A549 (cell line): ENCODE results near the gene GLIS1. TPM values are rescaled to one million over a fixed set of nuclear protein-coding genes. Genes with fewer than 3 reads are reported as not detected.

Experiments used
- ATAC-seq, 2 experiments: fragments of 200-7000 bp in 1 of 2; fragments of >200 bp in 1 of 2; cut with Nextera tagmentation in 1 of 2; cut with Tn5 transposase in 1 of 2; 3 replicates each; pipeline versions ENCODE4 v1.8.0 to v1.9.1; 2018 to 2020; ENCODE audit warnings: mild to moderate bottlenecking in 1 of 2, moderate library complexity in 1 of 2
- CTCF ChIA-PET: fragments of 300-600 bp; sonication (Branson Sonifier 250); formaldehyde crosslinking; extraction: SDS; loops from one replicate; lab custom pipeline; 2021; ENCODE audit warnings: antibody characterized with exemption, inconsistent platforms; lab: Yijun Ruan, JAX
- POLR2A ChIA-PET: fragments of 350-600 bp; formaldehyde crosslinking; extraction: SDS; loops from one replicate; lab custom pipeline; 2021; ENCODE audit warnings: antibody characterized with exemption, inconsistent platforms; lab: Yijun Ruan, JAX
- DNase-seq, 2 experiments: peaks; one replicate each; pipeline versions ENCODE4 v3.0.0 to v3.0.0-alpha.2; 2011 to 2016; ENCODE audit warnings: low read depth in 1 of 2, low spot score in 1 of 2
- FAIRE-seq: peaks from 2 replicates; lab custom pipeline; 2011; peaks lifted over from hg19 to GRCh38; lab: Jason Lieb, UNC
- H3K27ac ChIP-seq, 2 experiments: fragments of >200 bp; sonication (Bioruptor Twin); formaldehyde crosslinking; 3 replicates each; pipeline ENCODE4 v1.5.1; 2016 to 2017
- H3K4me1 ChIP-seq: fragments of >200 bp; sonication (Bioruptor Twin); formaldehyde crosslinking; 3 replicates; pipeline ENCODE4 v1.6.1; 2016
- H3K4me2 ChIP-seq: fragments of >200 bp; sonication (Bioruptor Twin); formaldehyde crosslinking; 3 replicates; pipeline ENCODE4 v1.6.1; 2016
- H3K4me3 ChIP-seq: fragments of >200 bp; sonication (Bioruptor Twin); formaldehyde crosslinking; 3 replicates; pipeline ENCODE4 v1.5.1; 2016
- H3K9me3 ChIP-seq: fragments of >200 bp; sonication (Bioruptor Twin); formaldehyde crosslinking; 3 replicates; pipeline ENCODE4 v1.6.1; 2016
- BHLHE40 ChIP-seq: IDR thresholded peaks from 2 replicates; pipeline ENCODE4 v1.6.1; 2012; ENCODE audit warnings: low read depth, low read length, inconsistent platforms
- EP300 ChIP-seq, 2 experiments: fragments of >200 bp; sonication (Bioruptor Twin); formaldehyde crosslinking; IDR thresholded peaks; 2 replicates in 1 of 2; 3 replicates in 1 of 2; pipeline ENCODE4 v1.6.1; 2016 to 2017
- HOXA7 ChIP-seq: fragments of 250-450 bp; sonication (Bioruptor Pico); IDR thresholded peaks from 2 replicates; pipeline ENCODE4 v1.5.0; 2020; ENCODE audit warnings: mild to moderate bottlenecking, moderate library complexity
- HOXB13 ChIP-seq: fragments of 250-450 bp; sonication (Bioruptor Pico); IDR thresholded peaks from 2 replicates; pipeline ENCODE4 v1.5.0; 2020; ENCODE audit warnings: low read depth, mild to moderate bottlenecking, moderate library complexity
- KDM1A ChIP-seq: fragments of 200-600 bp; sonication (generic); IDR thresholded peaks from 2 replicates; pipeline ENCODE4 v1.6.1; 2016; ENCODE audit warnings: low read depth, mild to moderate bottlenecking
- MAFK ChIP-seq: fragments of 450-650 bp; IDR thresholded peaks from 2 replicates; pipeline ENCODE4 v1.6.1; 2014; ENCODE audit not compliant: partially characterized antibody
- NPAS2 ChIP-seq: fragments of 250-450 bp; sonication (Bioruptor Pico); IDR thresholded peaks from 2 replicates; pipeline ENCODE4 v1.8.0; 2022; ENCODE audit warnings: mild to moderate bottlenecking, moderate library complexity, borderline replicate concordance
- POLR2A ChIP-seq: IDR thresholded peaks from 2 replicates; pipeline ENCODE4 v1.6.1; 2012; ENCODE audit warnings: mild to moderate bottlenecking, low read length
- RARB ChIP-seq: fragments of 250-450 bp; sonication (Bioruptor Pico); IDR thresholded peaks from 2 replicates; pipeline ENCODE4 v1.8.0; 2021; ENCODE audit warnings: mild to moderate bottlenecking, moderate library complexity
- REST ChIP-seq: fragments of 200-600 bp; sonication (generic); IDR thresholded peaks from 2 replicates; pipeline ENCODE4 v1.6.1; 2016; ENCODE audit warnings: antibody characterized with exemption, mild to moderate bottlenecking, moderate library complexity
- RFX5 ChIP-seq: fragments of 450-650 bp; IDR thresholded peaks from 2 replicates; pipeline ENCODE4 v1.7.1; 2014; ENCODE audit warnings: antibody characterized with exemption, mild to moderate bottlenecking, moderate library complexity
- RNF2 ChIP-seq: fragments of 200-600 bp; sonication (generic); IDR thresholded peaks from 2 replicates; pipeline ENCODE4 v1.6.1; 2016; ENCODE audit warnings: low read depth, mild to moderate bottlenecking, antibody characterized with exemption, moderate library complexity, borderline replicate concordance
- TP53 ChIP-seq: fragments of 250-450 bp; sonication (Bioruptor Pico); IDR thresholded peaks from 2 replicates; pipeline ENCODE4 v1.5.0; 2021; ENCODE audit warnings: mild to moderate bottlenecking, moderate library complexity
- ZC3H11A ChIP-seq: fragments of 450-650 bp; IDR thresholded peaks from 2 replicates; pipeline ENCODE4 v1.6.1; 2014; ENCODE audit warnings: antibody characterized with exemption, mild to moderate bottlenecking
- WGBS: methylation state at CpG from one replicate; pipeline ENCODE4 v1.1.6; 2017; ENCODE audit errors: missing lambda C conversion rate; 5-methylcytosine and 5-hydroxymethylcytosine counted together
- polyA plus RNA-seq, 4 experiments: library from polyadenylated mRNA; depleted of rRNA in 3 of 4; stranded (reverse); fragments of >200 nt; fragmentation: RNase III in 1 of 4; extraction: RNeasy Plus Mini Kit Qiagen cat#74134 plus additional on column Dnase treatment in 1 of 4; gene quantifications; 2 replicates in 3 of 4; 3 replicates in 1 of 4; pipeline ENCODE4 v1.2.3, GENCODE V29; 2011 to 2017
- TF ChIP-seq, protein P1 (sequence below): IDR thresholded peaks from 2 replicates; pipeline ENCODE4 v1.6.1; 2012; ENCODE audit warnings: low read depth, borderline replicate concordance
- TF ChIP-seq, protein P2 (sequence below): fragments of 150-350 bp; IDR thresholded peaks from 2 replicates; pipeline ENCODE4 v1.6.1; 2014; ENCODE audit warnings: low read depth, mild to moderate bottlenecking, low read length
- TF ChIP-seq, protein P3 (sequence below): fragments of 450-650 bp; IDR thresholded peaks from 2 replicates; pipeline ENCODE4 v1.6.1; 2014; ENCODE audit warnings: antibody characterized with exemption

GLIS1 gene
- polyA plus RNA-seq, 2 of the 4 experiments (the other 2 are of a cell fraction) = 0.04 TPM; not detected in 1

DNA sequence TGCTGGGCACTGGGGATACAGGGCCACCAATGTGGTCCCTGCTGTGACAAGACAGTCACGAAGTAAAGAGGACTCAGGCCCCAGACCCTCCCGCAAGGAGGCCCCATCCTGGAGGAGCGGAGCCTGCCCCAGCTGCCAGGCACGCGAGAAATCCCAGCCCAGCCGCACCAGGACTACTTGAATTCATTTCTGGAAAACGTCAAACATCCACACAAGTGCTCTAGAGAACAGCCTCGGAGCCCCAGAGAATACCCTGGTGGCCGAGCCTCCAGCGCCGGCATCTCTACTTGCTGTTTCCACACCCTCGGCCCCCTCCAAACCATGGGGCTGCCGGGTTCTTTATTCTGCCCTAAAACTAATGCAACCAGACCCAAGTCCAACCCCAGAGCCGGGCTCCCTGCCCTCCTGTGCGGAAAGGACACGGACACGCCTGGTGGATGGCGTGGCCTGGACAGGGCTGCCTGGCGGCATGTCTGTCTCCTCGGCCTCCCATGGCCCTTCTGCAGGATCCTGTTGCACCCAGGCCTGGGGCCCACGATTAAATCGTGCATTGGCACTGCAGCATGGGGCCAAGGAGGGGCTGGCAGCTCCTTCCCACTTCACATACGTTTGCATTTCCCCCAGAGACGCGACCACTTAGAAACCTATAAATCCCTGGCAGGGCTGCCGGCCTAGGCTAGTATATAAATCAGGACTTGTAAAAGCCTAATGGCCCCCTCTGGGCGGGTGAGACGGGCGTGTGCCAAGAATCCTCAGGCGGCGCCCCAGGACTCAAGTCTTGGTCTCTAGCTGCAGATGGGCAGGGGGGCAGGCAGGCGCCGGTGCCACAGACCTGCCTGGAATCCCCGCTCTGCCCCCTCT lies 238.5 kb downstream of the GLIS1 start:
- H3K4me1 ChIP-seq = no peaks in the 10 kb centered on the region
- no peak for FAIRE-seq
- no peak overlapping the region for H3K4me2 ChIP-seq
- no peak overlapping the region for H3K4me3 ChIP-seq
- DNase-seq = no peak
- H3K9me3 ChIP-seq = no peaks in the 10 kb centered on the region
- no peak overlapping the region for H3K27ac ChIP-seq
- no peak for ATAC-seq
- 79% methylated on average over 23 of the region's 34 CpGs for WGBS
- TF ChIP-seq POLR2A = no peak
- POLR2A ChIA-PET = no interaction called here
- CTCF ChIA-PET = interaction anchor here (0.6 to 3.8 kb wide), 2 partner anchors 15 to 459 kb away, joined by 4 to 26 read pairs; no protein-coding TSS in a partner anchor

DNA sequence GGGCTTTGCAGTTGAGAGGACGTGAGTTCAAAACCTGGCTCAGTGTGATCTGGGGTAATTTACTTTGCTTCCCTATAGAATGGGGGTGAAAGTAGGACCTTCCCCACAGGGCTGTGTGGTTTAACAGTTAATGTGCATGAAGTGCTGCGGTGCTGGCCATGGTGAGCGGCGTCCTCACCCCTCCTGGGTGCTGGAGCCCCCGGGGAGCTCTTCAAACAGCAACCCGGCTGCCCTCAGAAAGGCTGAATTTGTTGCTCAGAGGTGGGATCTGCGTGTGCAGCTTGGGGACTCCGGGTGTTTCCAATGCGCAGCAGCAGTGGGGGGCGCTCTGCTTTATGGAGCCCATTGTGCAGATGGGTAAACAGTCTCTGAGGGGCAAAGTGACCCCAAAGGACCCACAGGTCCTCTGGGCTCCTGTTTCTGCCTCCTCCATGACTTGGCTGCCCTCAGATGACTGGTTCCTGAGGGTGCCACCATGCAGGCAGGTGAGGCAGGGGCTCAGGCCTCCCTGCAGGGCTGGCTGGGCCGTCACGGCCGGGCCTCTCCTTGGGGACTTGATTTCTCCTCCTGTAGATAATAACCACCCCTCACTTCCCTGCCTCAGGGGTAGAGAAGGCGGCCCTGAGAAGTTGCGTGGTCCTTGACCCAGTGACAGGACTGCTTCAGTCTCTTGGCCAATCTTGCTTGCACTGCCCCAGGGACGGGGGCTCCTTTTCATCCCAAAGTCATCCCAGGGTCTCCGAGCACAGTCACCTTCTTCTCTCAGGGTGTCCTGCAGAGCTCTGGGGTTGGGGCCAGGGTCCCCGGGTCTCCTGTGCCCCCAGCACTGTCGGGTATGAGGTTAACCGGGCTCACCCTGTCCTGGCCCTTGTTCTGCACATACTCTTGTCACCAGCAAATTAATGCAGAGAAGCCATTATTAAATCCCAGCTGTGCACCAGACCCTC lies 239.4 kb downstream of the GLIS1 start:
- POLR2A ChIA-PET = no interaction called here
- DNase-seq = no peak
- Histone ChIP-seq H3K4me1 (no peaks in the 10 kb centered on the region), H3K4me3 (no peak overlapping the region), H3K4me2 (no peak overlapping the region), H3K27ac (no peak overlapping the region), H3K9me3 (no peaks in the 10 kb centered on the region)
- no peak for FAIRE-seq
- no peak for ATAC-seq
- TF ChIP-seq MAFK = no peak
- no peak for TF ChIP-seq ZC3H11A
- 44% methylated on average over 8 of the region's 20 CpGs for WGBS
- CTCF ChIA-PET = interaction anchor here (0.6 to 3.8 kb wide), 2 partner anchors 14 to 460 kb away, joined by 4 to 26 read pairs; no protein-coding TSS in a partner anchor

DNA sequence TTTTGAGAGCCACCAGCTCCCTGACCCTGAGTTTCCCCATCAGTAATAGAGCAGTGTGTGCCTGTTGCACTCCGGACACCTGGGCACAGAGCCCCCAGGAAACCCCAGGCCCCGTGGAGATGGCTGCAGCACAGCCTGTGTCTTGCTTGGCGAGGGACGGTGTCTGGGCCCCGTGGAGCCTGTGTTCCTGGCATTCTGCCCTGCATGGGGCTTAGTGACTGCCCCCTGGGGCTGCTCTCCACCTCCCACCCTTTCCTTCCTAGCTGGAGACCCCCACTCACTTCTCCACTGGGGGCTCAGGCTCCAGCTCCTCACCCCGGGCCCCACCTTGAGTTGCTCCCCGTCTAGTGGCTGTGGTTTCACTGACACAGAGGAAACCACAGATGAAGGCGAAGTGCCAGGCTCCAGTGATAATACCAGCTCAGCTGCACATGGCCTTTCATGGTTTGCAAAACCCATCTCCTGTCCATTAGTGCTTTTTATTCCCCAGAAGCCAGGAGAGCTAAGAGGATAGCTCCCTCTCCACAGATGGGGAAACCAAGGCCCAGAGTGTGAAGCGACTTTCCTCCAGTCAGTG lies 240.3 kb downstream of the GLIS1 start:
- ChIA-PET POLR2A (no interaction called here), CTCF (interaction anchor here (3.8 kb wide), 1 partner anchor 13 kb away, joined by 26 read pairs; no protein-coding TSS in a partner anchor)
- TF ChIP-seq, protein P1, sequence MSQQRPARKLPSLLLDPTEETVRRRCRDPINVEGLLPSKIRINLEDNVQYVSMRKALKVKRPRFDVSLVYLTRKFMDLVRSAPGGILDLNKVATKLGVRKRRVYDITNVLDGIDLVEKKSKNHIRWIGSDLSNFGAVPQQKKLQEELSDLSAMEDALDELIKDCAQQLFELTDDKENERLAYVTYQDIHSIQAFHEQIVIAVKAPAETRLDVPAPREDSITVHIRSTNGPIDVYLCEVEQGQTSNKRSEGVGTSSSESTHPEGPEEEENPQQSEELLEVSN = no peak
- no peak for TF ChIP-seq KDM1A
- TF ChIP-seq HOXB13 (CRISPR knock-in tag) = no peak
- no peak for TF ChIP-seq ZC3H11A
- TF ChIP-seq RARB = no peak
- TF ChIP-seq, protein P2, sequence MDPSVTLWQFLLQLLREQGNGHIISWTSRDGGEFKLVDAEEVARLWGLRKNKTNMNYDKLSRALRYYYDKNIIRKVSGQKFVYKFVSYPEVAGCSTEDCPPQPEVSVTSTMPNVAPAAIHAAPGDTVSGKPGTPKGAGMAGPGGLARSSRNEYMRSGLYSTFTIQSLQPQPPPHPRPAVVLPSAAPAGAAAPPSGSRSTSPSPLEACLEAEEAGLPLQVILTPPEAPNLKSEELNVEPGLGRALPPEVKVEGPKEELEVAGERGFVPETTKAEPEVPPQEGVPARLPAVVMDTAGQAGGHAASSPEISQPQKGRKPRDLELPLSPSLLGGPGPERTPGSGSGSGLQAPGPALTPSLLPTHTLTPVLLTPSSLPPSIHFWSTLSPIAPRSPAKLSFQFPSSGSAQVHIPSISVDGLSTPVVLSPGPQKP = no peak
- TF ChIP-seq, all 56 proteins: peak for 0
- H3K4me2 ChIP-seq = no peak overlapping the region
- no peaks in the 10 kb centered on the region for H3K9me3 ChIP-seq
- DNase-seq (no peak), FAIRE-seq (no peak), ATAC-seq (no peak)
- H3K4me3 ChIP-seq = no peak overlapping the region
- no peak overlapping the region for H3K27ac ChIP-seq
- no peaks in the 10 kb centered on the region for H3K4me1 ChIP-seq
- 78% methylated on average over 4 of the region's 9 CpGs for WGBS

- H3K4me3 ChIP-seq = no peak overlapping the region
- no peak overlapping the region for H3K27ac ChIP-seq
- no peak for FAIRE-seq
- WGBS = 73% methylated on average over 8 of the region's 8 CpGs
- no peak for ATAC-seq
- no peak for DNase-seq
- no peaks in the 10 kb centered on the region for H3K9me3 ChIP-seq
- ChIA-PET POLR2A (no interaction called here), CTCF (no interaction called here)
- no peak overlapping the region for H3K4me2 ChIP-seq
- H3K4me1 ChIP-seq = no peaks in the 10 kb centered on the region
- no peak for TF ChIP-seq POLR2A
- TF ChIP-seq BHLHE40 = no peak
- TF ChIP-seq, protein P1 = no peak
- no peak for TF ChIP-seq RNF2
- no peak for TF ChIP-seq HOXA7 (CRISPR knock-in tag)
- TF ChIP-seq RFX5 = no peak
- no peak for TF ChIP-seq KDM1A
- no peak for TF ChIP-seq NPAS2 (CRISPR knock-in tag)
- TF ChIP-seq TP53 (CRISPR knock-in tag) = no peak
- TF ChIP-seq EP300 (IDR thresholded peaks at IDR 0.05) = no peak
- TF ChIP-seq, protein P3, sequence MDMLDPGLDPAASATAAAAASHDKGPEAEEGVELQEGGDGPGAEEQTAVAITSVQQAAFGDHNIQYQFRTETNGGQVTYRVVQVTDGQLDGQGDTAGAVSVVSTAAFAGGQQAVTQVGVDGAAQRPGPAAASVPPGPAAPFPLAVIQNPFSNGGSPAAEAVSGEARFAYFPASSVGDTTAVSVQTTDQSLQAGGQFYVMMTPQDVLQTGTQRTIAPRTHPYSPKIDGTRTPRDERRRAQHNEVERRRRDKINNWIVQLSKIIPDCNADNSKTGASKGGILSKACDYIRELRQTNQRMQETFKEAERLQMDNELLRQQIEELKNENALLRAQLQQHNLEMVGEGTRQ = no peak
- no peak for TF ChIP-seq REST
These were observed 243.2 kb downstream of the GLIS1 start for GRCh38 chr1:53495633-53496345.
